ENCODE data around the gene CCDC127. TPM values are rescaled to one million over a fixed set of nuclear protein-coding genes. Genes with fewer than 3 reads are reported as not detected.

CCDC127 gene
- total and polyA plus RNA-seq, 9 donors: 2.5 to 9.9 (median 6.0) TPM

- no peaks in the 10 kb centered on the region for H3K36me3 ChIP-seq
- no peak for TF ChIP-seq EP300 (IDR thresholded peaks at IDR 0.05)
- no peak for TF ChIP-seq CTCF (IDR thresholded peaks at IDR 0.05)
- no peak for TF ChIP-seq POLR2A (IDR thresholded peaks at IDR 0.05)
- H3K9me3 ChIP-seq: no peaks in the 10 kb centered on the region
- H3K4me3 ChIP-seq: no peak overlapping the region
- no peak for DNase-seq
- no peak overlapping the region for H3K27ac ChIP-seq
- no peaks in the 10 kb centered on the region for H3K27me3 ChIP-seq
- H3K4me1 ChIP-seq (ENCODE audit: insufficient read depth): peaks cover 2% of the 10 kb centered on the region
- WGBS, 3 donors: 91 to 94% (median 92%) methylated on average over 18 of the region's 18 CpGs
- intact Hi-C loops (cut with DNase I): no loop called here
These were observed 63.1 kb downstream of the CCDC127 start for GRCh38 chr5:154826-155225.

GRCh38 chr5:154236-154635 is 63.7 kb downstream of the CCDC127 start:
- WGBS, 3 donors: 86 to 92% (median 87%) methylated on average over 10 of the region's 10 CpGs
- intact Hi-C loops (cut with DNase I): no loop called here
- H3K27me3 ChIP-seq: no peaks in the 10 kb centered on the region

GRCh38 chr5:153256-153655 is 64.7 kb downstream of the CCDC127 start:
- no peak for DNase-seq
- peaks cover 2% of the 10 kb centered on the region for H3K4me1 ChIP-seq (ENCODE audit: insufficient read depth)
- no peaks in the 10 kb centered on the region for H3K36me3 ChIP-seq
- no peaks in the 10 kb centered on the region for H3K9me3 ChIP-seq
- no peak overlapping the region for H3K27ac ChIP-seq
- 35 to 63% (median 47%) methylated on average over 8 of the region's 8 CpGs for WGBS, 3 donors
- intact Hi-C loops (cut with DNase I): no loop called here
- H3K27me3 ChIP-seq: no peaks in the 10 kb centered on the region
- TF ChIP-seq EP300 (IDR thresholded peaks at IDR 0.05): no peak
- no peak for TF ChIP-seq POLR2A (IDR thresholded peaks at IDR 0.05)
- no peak for TF ChIP-seq CTCF (IDR thresholded peaks at IDR 0.05)
- no peak overlapping the region for H3K4me3 ChIP-seq

More at GRCh38 chr5:154236-154635, 63.7 kb downstream of the CCDC127 start:
- TF ChIP-seq CTCF (IDR thresholded peaks at IDR 0.05) (no peak), POLR2A (IDR thresholded peaks at IDR 0.05) (no peak), EP300 (IDR thresholded peaks at IDR 0.05) (no peak)
- Histone ChIP-seq H3K9me3 (no peaks in the 10 kb centered on the region), H3K4me3 (no peak overlapping the region), H3K27ac (no peak overlapping the region), H3K36me3 (no peaks in the 10 kb centered on the region), H3K4me1 (ENCODE audit: insufficient read depth) (peaks cover 2% of the 10 kb centered on the region)
- DNase-seq: no peak

- peaks cover 3 to 5% of the 10 kb centered on the region in 2 donors for H3K9me3 ChIP-seq
- no peaks in the 10 kb centered on the region for H3K36me3 ChIP-seq
- no peak overlapping the region for H3K27ac ChIP-seq
- DNase-seq: no peak
- H3K4me1 ChIP-seq (ENCODE audit: insufficient read depth): peaks cover 2% of the 10 kb centered on the region
- intact Hi-C loops (cut with DNase I): no loop called here
- TF ChIP-seq EP300 (IDR thresholded peaks at IDR 0.05): no peak
- TF ChIP-seq POLR2A (IDR thresholded peaks at IDR 0.05): no peak
- TF ChIP-seq CTCF (IDR thresholded peaks at IDR 0.05): no peak
- 94 to 99% (median 97%) methylated on average over 6 of the region's 6 CpGs for WGBS, 3 donors
- no peak overlapping the region for H3K4me3 ChIP-seq
- no peaks in the 10 kb centered on the region for H3K27me3 ChIP-seq
These were observed 65.9 kb downstream of the CCDC127 start for GRCh38 chr5:152077-152476.
